IMR-90 (cell line): ENCODE results near the gene PHLPP2. TPM values are rescaled to one million over a fixed set of nuclear protein-coding genes. Genes with fewer than 3 reads are reported as not detected.

Experiments used
- ATAC-seq: fragments of 200-7000 bp; cut with Tn5 transposase; 2 replicates; pipeline ENCODE4 v1.9.1; 2020; ENCODE audit warnings: low read depth, mild to moderate bottlenecking, moderate library complexity
- BruUV-seq: library from RNA; stranded (reverse); fragments of 400-500 nt; replicated peaks from 2 replicates; lab custom pipeline; 2021; lab: Mats Ljungman, UMichigan
- CTCF ChIA-PET: fragments of 300-600 bp; formaldehyde crosslinking; extraction: SDS; loops from one replicate; lab custom pipeline; 2021; ENCODE audit warnings: antibody characterized with exemption; lab: Yijun Ruan, JAX
- POLR2A ChIA-PET: fragments of 300-600 bp; sonication (Branson Sonifier 250); formaldehyde crosslinking; loops from one replicate; lab custom pipeline; 2022; ENCODE audit warnings: antibody characterized with exemption; ENCODE audit not compliant: unreplicated experiment; lab: Charles Lee
- DNase-seq: peaks from one replicate; pipeline ENCODE4 v3.0.0; 2013
- H2AFZ ChIP-seq: replicated peaks from 2 replicates; pipeline ENCODE3; 2013; ENCODE audit warnings: low read length, mild to moderate bottlenecking; ENCODE audit not compliant: poor library complexity
- H2AK5ac ChIP-seq: 2 replicates; pipeline ENCODE4 v1.6.1; 2013; ENCODE audit warnings: low read depth, low read length, inconsistent platforms
- H2AK9ac ChIP-seq: replicated peaks from 2 replicates; pipeline ENCODE3; 2013; ENCODE audit warnings: mild to moderate bottlenecking, low read depth, low read length, moderate library complexity; ENCODE audit not compliant: poor library complexity
- H2BK120ac ChIP-seq: 2 replicates; pipeline ENCODE4 v1.6.1; 2013; ENCODE audit warnings: low read depth, low read length, inconsistent platforms
- H2BK15ac ChIP-seq: 3 replicates; pipeline ENCODE4 v1.6.1; 2013; ENCODE audit warnings: low read depth, low read length, inconsistent platforms
- H2BK20ac ChIP-seq: 2 replicates; pipeline ENCODE4 v1.6.1; 2013; ENCODE audit warnings: low read depth, mild to moderate bottlenecking, inconsistent platforms, low read length, moderate library complexity
- H2BK5ac ChIP-seq: 2 replicates; pipeline ENCODE4 v1.6.1; 2013; ENCODE audit warnings: mild to moderate bottlenecking, low read depth, low read length, inconsistent platforms; ENCODE audit not compliant: poor library complexity, severe bottlenecking
- H3K14ac ChIP-seq: replicated peaks from 2 replicates; pipeline ENCODE4 v1.6.1; 2013; ENCODE audit warnings: low read depth, low read length, inconsistent platforms
- H3K18ac ChIP-seq: 2 replicates; pipeline ENCODE4 v1.6.1; 2013; ENCODE audit warnings: low read depth, low read length, control low read depth
- H3K23ac ChIP-seq: 2 replicates; pipeline ENCODE4 v1.6.1; 2013; ENCODE audit warnings: low read depth, low read length, inconsistent platforms
- H3K27ac ChIP-seq: 2 replicates; pipeline ENCODE4 v1.5.1; 2013; ENCODE audit warnings: mild to moderate bottlenecking, control low read depth, low read length; ENCODE audit not compliant: insufficient read depth
- H3K27me3 ChIP-seq: 2 replicates; pipeline ENCODE4 v1.6.1; 2013; ENCODE audit warnings: low read length; ENCODE audit not compliant: control insufficient read depth, insufficient read depth
- H3K36me3 ChIP-seq: 2 replicates; pipeline ENCODE4 v1.6.1; 2013; ENCODE audit warnings: low read length, mixed read lengths; ENCODE audit not compliant: control insufficient read depth, insufficient read depth
- H3K4ac ChIP-seq: 2 replicates; pipeline ENCODE4 v1.6.1; 2013; ENCODE audit warnings: low read depth, low read length, inconsistent platforms
- H3K4me1 ChIP-seq: 2 replicates; pipeline ENCODE4 v1.6.1; 2013; ENCODE audit warnings: low read length, mixed read lengths; ENCODE audit not compliant: control insufficient read depth, insufficient read depth
- H3K4me2 ChIP-seq: 2 replicates; pipeline ENCODE4 v1.6.1; 2013; ENCODE audit warnings: low read depth, mild to moderate bottlenecking, control low read depth, low read length, moderate library complexity
- H3K4me3 ChIP-seq: 2 replicates; pipeline ENCODE4 v1.5.1; 2013; ENCODE audit warnings: low read depth, mild to moderate bottlenecking, control low read depth, low read length, moderate library complexity; ENCODE audit not compliant: insufficient read depth
- H3K56ac ChIP-seq: 2 replicates; pipeline ENCODE4 v1.6.1; 2013; ENCODE audit warnings: low read length, inconsistent platforms; ENCODE audit not compliant: insufficient read depth; ENCODE audit errors: extremely low read depth
- H3K79me1 ChIP-seq, 2 experiments: 2 replicates each; pipeline ENCODE4 v1.6.1; 2013; ENCODE audit warnings: low read length in 2 of 2, inconsistent platforms in 1 of 2, low read depth in 1 of 2
- H3K9ac ChIP-seq: 2 replicates; pipeline ENCODE4 v1.6.1; 2013; ENCODE audit warnings: low read depth, low read length, control low read depth
- H3K9me1 ChIP-seq: 2 replicates; pipeline ENCODE4 v1.6.1; 2013; ENCODE audit warnings: low read length, inconsistent platforms; ENCODE audit not compliant: insufficient read depth
- H3K9me3 ChIP-seq: 2 replicates; pipeline ENCODE4 v1.6.1; 2013; ENCODE audit warnings: low read length; ENCODE audit not compliant: control insufficient read depth, insufficient read depth
- H4K20me1 ChIP-seq: 2 replicates; pipeline ENCODE4 v1.6.1; 2013; ENCODE audit warnings: low read length, inconsistent platforms; ENCODE audit not compliant: insufficient read depth
- H4K5ac ChIP-seq: 2 replicates; pipeline ENCODE4 v1.6.1; 2013; ENCODE audit warnings: mild to moderate bottlenecking, low read depth, low read length, control low read depth
- H4K8ac ChIP-seq, 2 experiments: 2 replicates each; pipeline ENCODE4 v1.6.1; 2013; ENCODE audit warnings: low read depth in 2 of 2, low read length in 2 of 2, control low read depth in 1 of 2, inconsistent platforms in 1 of 2
- H4K91ac ChIP-seq: 2 replicates; pipeline ENCODE4 v1.6.1; 2013; ENCODE audit warnings: low read depth, low read length, inconsistent platforms; ENCODE audit not compliant: insufficient read depth
- MAZ ChIP-seq: IDR thresholded peaks from 2 replicates; pipeline ENCODE4 v1.6.1; 2012; ENCODE audit warnings: low read depth, mild to moderate bottlenecking, low read length, improper control_type of control experiment, moderate library complexity, borderline replicate concordance
- WGBS, 2 experiments: methylation state at CpG; one replicate each; pipeline versions ENCODE4 v1.1.5 to v1.1.7; 2013; ENCODE audit warnings: missing lambda C conversion rate in 2 of 2; ENCODE audit not compliant: insufficient read length in 1 of 2; ENCODE audit errors: extremely low coverage in 2 of 2; 5-methylcytosine and 5-hydroxymethylcytosine counted together
- dilution Hi-C: fragments of 300-500 bp; cut with HindIII; formaldehyde crosslinking; loops from one replicate; pipeline ENCODE4 v1.14.3; 2018; ENCODE audit warnings: low sequenced_read_pairs; ENCODE audit not compliant: unreplicated experiment
- in situ Hi-C: fragments of 300-500 bp; cut with MboI; formaldehyde crosslinking; loops from 3 replicates; pipeline ENCODE4 v1.14.3; 2019; ENCODE audit warnings: low sequenced_read_pairs, inconsistent platforms, mixed read lengths
- intact Hi-C: fragments of 100-400 bp; cut with micrococcal nuclease; formaldehyde crosslinking; loops from 2 replicates; pipeline ENCODE4 v1.10.0; 2022
- polyA plus RNA-seq, 3 experiments: library from polyadenylated mRNA; depleted of rRNA; stranded (reverse); fragments of >200 nt; gene quantifications; 2 replicates each; pipeline ENCODE4 v1.2.3, GENCODE V29; 2012; ENCODE audit warnings: low replicate concordance in 1 of 3
- total RNA-seq: library from RNA; depleted of rRNA; stranded (reverse); fragments of >200 nt; gene quantifications from 2 replicates; pipeline ENCODE4 v1.2.3, GENCODE V29; 2012
- TF ChIP-seq, protein P1 (sequence below): fragments of 150-350 bp; IDR thresholded peaks from 2 replicates; pipeline ENCODE4 v1.6.1; 2017; ENCODE audit warnings: mild to moderate bottlenecking, antibody characterized with exemption, low read length, low read depth

The PHLPP2 gene
- total and polyA plus RNA-seq, 2 of the 4 experiments (the other 2 are of a cell fraction) = 6.8 to 10.2 TPM

DNA sequence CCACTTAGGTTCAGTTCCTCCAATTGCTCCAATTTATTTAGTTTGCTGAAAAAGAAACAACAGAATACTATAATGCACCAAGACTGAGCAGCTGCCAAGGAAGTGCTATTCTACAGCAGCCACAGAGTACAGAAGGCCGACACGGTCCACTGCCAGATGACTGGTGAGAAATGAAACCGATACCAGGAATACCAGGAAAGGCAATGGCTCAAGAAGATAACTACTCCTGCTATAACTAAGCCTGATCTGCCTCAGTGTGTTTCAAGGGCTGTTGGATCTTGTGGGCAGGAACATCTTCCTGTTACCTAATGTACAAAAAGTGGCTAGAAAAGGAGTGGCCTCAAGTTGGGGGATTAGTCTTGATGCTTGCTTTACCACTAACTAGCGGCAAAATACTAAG is 65.7 kb downstream of the PHLPP2 start:
- Histone ChIP-seq H3K9me3 (no peaks in the 10 kb centered on the region), H3K9ac (no peak overlapping the region), H3K36me3 (peaks cover 27% of the 10 kb centered on the region), H4K8ac (no peak overlapping the region), H2AFZ (no peak overlapping the region), H2BK15ac (no peak overlapping the region), H2BK120ac (no peak overlapping the region), H2AK9ac (no peak overlapping the region), H3K56ac (no peak overlapping the region), H2BK5ac (no peak overlapping the region), H4K91ac (no peak overlapping the region), H3K18ac (no peak overlapping the region), H3K4me1 (no peaks in the 10 kb centered on the region), H3K23ac (no peak overlapping the region), H3K14ac (no peak overlapping the region), H4K20me1 (no peaks in the 10 kb centered on the region), H3K9me1 (no peaks in the 10 kb centered on the region), H3K4me2 (no peak overlapping the region), H2BK20ac (no peak overlapping the region), H2AK5ac (no peak overlapping the region), H3K4ac (no peak overlapping the region), H3K27ac (no peak overlapping the region), H4K5ac (no peak overlapping the region), H3K4me3 (no peak overlapping the region), H3K27me3 (no peaks in the 10 kb centered on the region), H3K79me1 (no peaks in the 10 kb centered on the region)
- intact Hi-C loops = no loop called here
- ChIA-PET CTCF (no interaction called here), POLR2A (no interaction called here)
- no peak for TF ChIP-seq MAZ
- TF ChIP-seq, protein P1, sequence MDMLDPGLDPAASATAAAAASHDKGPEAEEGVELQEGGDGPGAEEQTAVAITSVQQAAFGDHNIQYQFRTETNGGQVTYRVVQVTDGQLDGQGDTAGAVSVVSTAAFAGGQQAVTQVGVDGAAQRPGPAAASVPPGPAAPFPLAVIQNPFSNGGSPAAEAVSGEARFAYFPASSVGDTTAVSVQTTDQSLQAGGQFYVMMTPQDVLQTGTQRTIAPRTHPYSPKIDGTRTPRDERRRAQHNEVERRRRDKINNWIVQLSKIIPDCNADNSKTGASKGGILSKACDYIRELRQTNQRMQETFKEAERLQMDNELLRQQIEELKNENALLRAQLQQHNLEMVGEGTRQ = no peak
- DNase-seq = no peak
- ATAC-seq = no peak
- in situ Hi-C loops = no loop called here
- dilution Hi-C loops = no loop called here
- BruUV-seq = no TSS peak
- WGBS, 2 experiments = 86% methylated on average over 2 of the region's 4 CpGs; no CpG with 5 or more reads in 1 of the 2 experiments
